Measurements from ENCODE around the gene SMIM12. TPM values are rescaled to one million over a fixed set of nuclear protein-coding genes. Genes with fewer than 3 reads are reported as not detected.
"Not testable (repeated sequence)": the region's sequence is repeated elsewhere in the genome, so short reads cannot be mapped to it uniquely, and the experiment has no call there.

SMIM12 gene
- polyA plus RNA-seq, 2 of the 4 experiments (the other 2 are of a cell fraction), result 35.8 to 37.5 TPM

DNA sequence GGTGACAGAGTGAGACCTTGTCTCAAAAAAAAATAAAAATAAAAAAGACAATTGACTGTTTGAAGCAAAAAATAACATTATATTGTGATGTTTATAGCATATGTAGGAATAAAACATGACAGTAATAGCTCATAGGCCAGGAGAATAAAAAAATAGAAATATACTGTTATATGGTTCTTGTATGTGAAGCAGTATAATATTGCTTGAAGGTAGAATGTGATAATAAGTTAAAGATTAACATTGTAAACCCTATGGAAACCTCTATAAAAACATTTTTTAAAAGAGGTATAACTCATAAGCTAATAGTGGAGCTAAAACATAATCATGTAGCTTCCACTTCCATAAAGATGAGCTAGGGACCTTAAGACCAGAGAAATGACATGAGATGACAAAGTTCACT is 43.2 kb downstream of the SMIM12 start (continued):
- TF ChIP-seq ZC3H11A (IDR thresholded peaks at IDR 0.05), result no peak
- TF ChIP-seq, protein P1, sequence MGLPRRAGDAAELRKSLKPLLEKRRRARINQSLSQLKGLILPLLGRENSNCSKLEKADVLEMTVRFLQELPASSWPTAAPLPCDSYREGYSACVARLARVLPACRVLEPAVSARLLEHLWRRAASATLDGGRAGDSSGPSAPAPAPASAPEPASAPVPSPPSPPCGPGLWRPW (IDR thresholded peaks at IDR 0.05), result no peak

DNA sequence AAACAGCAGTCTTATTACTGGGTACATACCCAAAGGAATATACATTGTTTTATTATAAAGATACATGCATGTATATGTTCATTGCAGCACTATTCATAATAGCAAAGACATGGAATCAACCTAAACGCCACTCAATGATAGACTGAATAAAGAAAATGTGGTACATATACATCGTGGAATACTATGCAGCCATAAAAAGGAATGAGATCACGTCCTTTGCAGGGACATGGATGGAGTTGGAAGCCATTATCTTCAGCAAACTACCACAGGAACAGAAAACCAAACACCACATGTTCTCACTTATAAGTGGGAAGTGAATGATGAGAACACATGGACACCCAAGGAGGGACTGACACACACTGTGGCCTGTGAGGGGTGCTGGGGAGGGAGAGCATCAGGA is 48.8 kb downstream of the SMIM12 start:
- H3K4me2 ChIP-seq; H3K4me1 ChIP-seq; DNase-seq (ENCODE audit: low read depth in 1 of 2, low spot score in 1 of 2); POLR2A ChIA-PET; H3K4me3 ChIP-seq; H3K27ac ChIP-seq; ATAC-seq; FAIRE-seq; H3K9me3 ChIP-seq: not testable (repeated sequence)
- CTCF ChIA-PET, result interaction anchor here (2.5 kb wide), 1 partner anchor 55 kb away, joined by 6 read pairs; no protein-coding TSS in a partner anchor
- 45% methylated on average over 3 of the region's 3 CpGs for WGBS (ENCODE audit: missing lambda C conversion rate)

DNA sequence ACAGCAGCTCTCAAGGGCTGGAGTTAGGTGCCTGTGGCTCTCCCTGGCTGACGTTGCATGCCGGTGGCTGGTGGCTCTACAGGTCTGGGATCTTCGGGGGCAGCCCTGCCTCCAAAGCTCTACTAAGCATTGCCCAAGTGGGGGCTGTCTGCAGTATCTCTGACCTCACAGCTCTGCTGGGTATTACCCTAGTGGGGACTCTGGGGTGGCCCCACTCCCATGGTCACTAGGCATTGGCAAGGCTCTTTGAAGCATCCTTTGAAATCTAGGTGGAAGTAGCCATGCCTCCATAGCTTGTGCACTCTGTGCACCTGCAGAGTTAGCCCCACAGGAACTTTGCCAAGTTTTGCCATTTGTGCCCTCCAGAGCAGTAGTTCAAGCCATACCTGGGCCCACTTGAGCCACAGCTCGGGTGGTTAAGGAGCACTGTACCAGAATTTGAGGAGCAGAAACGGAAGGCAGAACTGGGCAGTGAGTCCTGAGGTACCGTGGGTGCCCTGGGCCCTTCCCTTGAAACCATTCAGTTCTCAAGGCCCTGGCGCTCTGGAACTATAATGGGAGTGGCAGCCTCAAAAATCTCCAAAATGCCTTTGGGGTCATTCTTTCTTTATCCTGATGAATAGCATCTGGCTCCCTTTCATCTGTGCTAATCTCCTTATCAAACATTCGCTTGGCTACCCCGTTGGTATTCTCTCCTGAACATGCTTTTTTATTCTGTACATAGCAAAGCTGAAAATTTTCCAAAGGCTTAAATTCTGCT is 51.3 kb downstream of the SMIM12 start:
- no peak for FAIRE-seq
- ATAC-seq, result no peak
- H3K4me2 ChIP-seq, result no peak overlapping the region
- H3K27ac ChIP-seq, result no peak overlapping the region
- H3K9me3 ChIP-seq, result no peaks in the 10 kb centered on the region
- H3K4me3 ChIP-seq, result no peak overlapping the region
- CTCF ChIA-PET, result interaction anchor here (2.5 to 3.3 kb wide), 2 partner anchors 45 to 58 kb away, joined by 6 to 14 read pairs; no protein-coding TSS in a partner anchor
- no peak for DNase-seq (ENCODE audit: low read depth in 1 of 2, low spot score in 1 of 2)
- POLR2A ChIA-PET, result no interaction called here
- H3K4me1 ChIP-seq, result peaks cover 4% of the 10 kb centered on the region; the same call in 1 of the 3 replicates
- TF ChIP-seq RARB (CRISPR knock-in tag; IDR thresholded peaks at IDR 0.05) (no peak), ZSCAN20 (CRISPR knock-in tag; IDR thresholded peaks at IDR 0.05) (no peak), HEYL (CRISPR knock-in tag; IDR thresholded peaks at IDR 0.05) (no peak), ZC3H11A (IDR thresholded peaks at IDR 0.05) (no peak), PHF8 (IDR thresholded peaks at IDR 0.05; ENCODE audit: borderline replicate concordance, low read depth) (no peak), HDAC2 (IDR thresholded peaks at IDR 0.05) (no peak)
- WGBS (ENCODE audit: missing lambda C conversion rate), result 61% methylated on average over 5 of the region's 9 CpGs

DNA sequence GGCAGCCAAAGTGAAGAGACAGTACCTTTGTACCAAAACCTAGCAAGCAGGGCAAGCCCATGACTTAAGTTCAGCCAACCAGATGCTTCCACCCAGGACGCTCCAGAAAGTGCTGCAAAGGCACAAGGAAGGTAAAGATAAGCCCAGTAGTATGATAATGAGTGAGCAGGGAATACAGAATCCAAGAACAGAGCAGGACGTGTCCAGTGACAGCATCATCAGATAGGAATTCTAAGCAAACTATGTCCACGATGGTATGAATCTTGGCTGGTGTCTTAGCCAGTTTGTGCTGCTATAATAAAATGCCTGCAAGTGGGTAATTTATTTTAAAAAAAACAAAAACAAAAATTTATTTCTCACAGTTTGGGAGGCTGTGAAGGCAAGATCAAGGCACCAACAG is 53.2 kb downstream of the SMIM12 start:
- no peak for ATAC-seq
- Histone ChIP-seq H3K27ac (no peak overlapping the region), H3K9me3 (no peaks in the 10 kb centered on the region), H3K4me2 (no peak overlapping the region), H3K4me3 (no peak overlapping the region), H3K4me1 (peaks cover 4% of the 10 kb centered on the region; the same call in 1 of the 3 replicates)
- CTCF ChIA-PET, result interaction anchor here (3.3 kb wide), 1 partner anchor 46 kb away, joined by 14 read pairs; no protein-coding TSS in a partner anchor
- POLR2A ChIA-PET, result no interaction called here
- TF ChIP-seq MYC (IDR thresholded peaks at IDR 0.05; ENCODE audit: borderline replicate concordance, low read length), result no peak
- TF ChIP-seq NR3C1 (IDR thresholded peaks at IDR 0.05), result no peak
- TF ChIP-seq, protein P1 (IDR thresholded peaks at IDR 0.05), result no peak
- no peak for TF ChIP-seq FOSB (CRISPR knock-in tag; IDR thresholded peaks at IDR 0.05)
- TF ChIP-seq KDM1A (IDR thresholded peaks at IDR 0.05; ENCODE audit: low read depth), result no peak
- TF ChIP-seq, protein P2, sequence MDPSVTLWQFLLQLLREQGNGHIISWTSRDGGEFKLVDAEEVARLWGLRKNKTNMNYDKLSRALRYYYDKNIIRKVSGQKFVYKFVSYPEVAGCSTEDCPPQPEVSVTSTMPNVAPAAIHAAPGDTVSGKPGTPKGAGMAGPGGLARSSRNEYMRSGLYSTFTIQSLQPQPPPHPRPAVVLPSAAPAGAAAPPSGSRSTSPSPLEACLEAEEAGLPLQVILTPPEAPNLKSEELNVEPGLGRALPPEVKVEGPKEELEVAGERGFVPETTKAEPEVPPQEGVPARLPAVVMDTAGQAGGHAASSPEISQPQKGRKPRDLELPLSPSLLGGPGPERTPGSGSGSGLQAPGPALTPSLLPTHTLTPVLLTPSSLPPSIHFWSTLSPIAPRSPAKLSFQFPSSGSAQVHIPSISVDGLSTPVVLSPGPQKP (IDR thresholded peaks at IDR 0.05; ENCODE audit: low read depth, low read length), result no peak
- no peak for TF ChIP-seq MAZ (IDR thresholded peaks at IDR 0.05; ENCODE audit: borderline replicate concordance, low read depth, low read length)
- no peak for TF ChIP-seq NPAS2 (CRISPR knock-in tag; IDR thresholded peaks at IDR 0.05; ENCODE audit: borderline replicate concordance)
- no peak for TF ChIP-seq MAFK (IDR thresholded peaks at IDR 0.05; ENCODE audit: partially characterized antibody)
- TF ChIP-seq, protein P3, sequence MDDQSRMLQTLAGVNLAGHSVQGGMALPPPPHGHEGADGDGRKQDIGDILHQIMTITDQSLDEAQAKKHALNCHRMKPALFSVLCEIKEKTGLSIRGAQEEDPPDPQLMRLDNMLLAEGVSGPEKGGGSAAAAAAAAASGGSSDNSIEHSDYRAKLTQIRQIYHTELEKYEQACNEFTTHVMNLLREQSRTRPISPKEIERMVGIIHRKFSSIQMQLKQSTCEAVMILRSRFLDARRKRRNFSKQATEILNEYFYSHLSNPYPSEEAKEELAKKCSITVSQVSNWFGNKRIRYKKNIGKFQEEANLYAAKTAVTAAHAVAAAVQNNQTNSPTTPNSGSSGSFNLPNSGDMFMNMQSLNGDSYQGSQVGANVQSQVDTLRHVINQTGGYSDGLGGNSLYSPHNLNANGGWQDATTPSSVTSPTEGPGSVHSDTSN (IDR thresholded peaks at IDR 0.05), result no peak
- TF ChIP-seq HOXB13 (CRISPR knock-in tag; IDR thresholded peaks at IDR 0.05; ENCODE audit: low read depth), result no peak
- no peak for TF ChIP-seq KDM5A (IDR thresholded peaks at IDR 0.05)
- TF ChIP-seq POLR2AphosphoS2 (conservative IDR thresholded peaks at IDR 0.05; ENCODE audit: low read length), result no peak
- FAIRE-seq, result no peak
- 28% methylated on average over 3 of the region's 3 CpGs for WGBS (ENCODE audit: missing lambda C conversion rate)
- no peak for DNase-seq (ENCODE audit: low read depth in 1 of 2, low spot score in 1 of 2)
